Measurements from ENCODE around the gene CD8B2. TPM values are rescaled to one million over a fixed set of nuclear protein-coding genes. Genes with fewer than 3 reads are reported as not detected.

Gene CD8B2
- not detected in 2 replicates for total RNA-seq

GRCh38 chr2:106486551-106487385 is at the start of gene CD8B2:
TSS of gene CD8B2 (plus strand) at chr2:106487364. CDS start at chr2:106487427, 63 bp downstream.

GRCh38 chr2:106468107-106468506 is 19.1 kb upstream of the CD8B2 start, which contains the start of gene RGPD3:
TSS of gene RGPD3 (minus strand) at chr2:106468413. CDS start at chr2:106468288, 125 bp downstream.

Other genes with a start within 250 kb of the CD8B2 start
- under 0.01 TPM in 1 of 2 replicates, not detected in the other for gene RGPD3, start 19.0 kb upstream of the CD8B2 start, total RNA-seq